Muscle of back (tissue), 11 donors: ENCODE measurements around the gene TSSK6. TPM values are rescaled to one million over a fixed set of nuclear protein-coding genes. Genes with fewer than 3 reads are reported as not detected.
A peak's percentile ranks its signal among the peaks of the same experiment; 100 is the strongest.
"Not testable (repeated sequence)": the region's sequence is repeated elsewhere in the genome, so short reads cannot be mapped to it uniquely, and the experiment has no call there.

Source experiments
- DNase-seq, 3 donors: peaks; one replicate each; pipeline versions ENCODE4 v3.0.0 to v3.0.0-alpha.2; 2013
- polyA plus RNA-seq, 10 donors: library from polyadenylated mRNA; unstranded; fragments of 120-200 nt; gene quantifications; one replicate each; pipeline ENCODE4 v1.2.1, GENCODE V29; 2013; ENCODE audit not compliant: insufficient read length in 10 of 10

The TSSK6 gene
- polyA plus RNA-seq, 10 donors: 0.29 to 0.75 (median 0.42) TPM

DNA sequence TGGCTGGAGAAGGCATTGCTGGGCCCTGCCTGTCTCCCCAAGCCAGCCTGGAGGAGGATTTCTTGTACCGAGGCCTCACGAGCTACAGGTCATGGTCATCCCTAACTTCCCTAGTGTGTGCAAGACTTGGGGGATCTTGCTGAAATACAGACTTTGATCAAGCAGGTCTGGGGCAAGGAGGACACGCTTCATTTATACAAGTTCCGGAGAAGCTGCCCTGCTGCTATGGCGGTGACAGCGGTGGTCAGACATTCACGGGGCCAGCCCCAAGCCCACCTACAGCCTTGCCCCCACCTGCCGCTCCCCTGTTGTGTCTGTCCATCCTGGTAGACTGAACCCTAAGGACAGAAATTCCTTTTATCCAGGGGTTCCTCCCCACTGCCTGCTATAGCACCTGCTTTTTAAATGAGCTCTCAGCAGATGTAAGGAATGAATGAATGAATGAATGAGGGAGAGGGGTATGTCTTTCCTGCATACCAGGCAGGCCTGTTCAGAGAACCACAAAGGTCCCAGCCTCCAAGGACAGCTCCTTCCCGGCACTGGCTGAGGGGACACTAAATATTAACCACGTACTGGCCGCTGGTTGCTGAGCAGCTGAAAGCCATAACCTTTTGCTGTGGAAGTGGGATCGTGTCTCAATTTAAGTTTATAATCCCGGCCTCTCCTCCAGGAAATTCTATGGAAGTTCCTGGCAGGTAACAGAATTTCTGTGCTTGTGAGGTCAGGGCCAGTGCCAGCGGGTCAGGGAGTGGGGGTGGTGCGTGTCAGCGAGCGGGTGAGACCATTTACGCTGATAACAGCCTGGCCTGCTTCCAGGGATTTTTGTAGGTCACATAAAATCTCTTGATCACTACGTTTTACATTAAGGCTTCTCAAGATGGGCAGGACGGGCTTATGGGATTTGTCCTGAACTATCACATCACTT lies 27.1 kb downstream of the TSSK6 start:
- no peak for DNase-seq

DNA sequence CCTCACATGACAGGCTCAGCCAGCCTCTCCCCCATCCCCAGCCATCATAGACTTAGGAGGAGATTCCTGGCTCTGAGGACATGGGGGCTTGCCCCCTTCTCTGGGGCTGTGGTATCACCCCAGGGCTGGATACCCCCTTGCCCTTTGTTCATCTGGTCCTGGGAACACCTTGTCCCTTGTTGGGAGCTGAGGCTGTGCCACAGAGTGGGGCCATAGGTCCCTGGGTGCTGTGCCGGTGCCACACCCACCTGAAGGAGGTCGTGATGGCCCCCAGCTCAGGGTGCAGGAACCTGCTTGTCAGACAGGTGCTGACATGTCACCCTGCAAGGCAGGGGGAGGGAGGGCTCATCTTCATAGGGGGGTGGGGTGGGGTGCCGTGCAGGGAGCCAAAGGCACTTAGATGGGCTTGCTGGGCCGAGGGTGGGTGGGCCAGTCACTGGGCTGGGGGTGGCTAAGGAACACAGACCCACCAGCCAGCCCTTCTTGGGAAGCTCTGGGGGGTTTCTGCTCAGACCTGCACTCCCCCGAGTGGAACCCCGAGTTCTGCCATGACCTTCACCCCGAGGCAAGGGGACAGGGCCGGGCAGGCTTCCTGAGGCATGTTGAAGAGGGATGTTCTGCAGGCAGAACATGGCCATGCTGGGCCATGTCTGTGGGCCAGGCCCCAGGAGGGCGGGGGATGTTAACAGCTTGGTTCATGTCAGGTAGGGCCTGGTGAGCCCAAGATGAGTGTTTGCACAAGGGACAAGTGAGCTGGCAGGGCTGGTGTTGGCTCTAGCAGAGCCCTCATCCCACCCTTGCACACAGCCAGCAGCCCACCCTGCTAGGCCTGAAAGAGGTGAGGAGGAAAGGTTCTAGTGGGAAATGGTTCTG lies 28.0 kb downstream of the TSSK6 start:
- no peak for DNase-seq

DNA sequence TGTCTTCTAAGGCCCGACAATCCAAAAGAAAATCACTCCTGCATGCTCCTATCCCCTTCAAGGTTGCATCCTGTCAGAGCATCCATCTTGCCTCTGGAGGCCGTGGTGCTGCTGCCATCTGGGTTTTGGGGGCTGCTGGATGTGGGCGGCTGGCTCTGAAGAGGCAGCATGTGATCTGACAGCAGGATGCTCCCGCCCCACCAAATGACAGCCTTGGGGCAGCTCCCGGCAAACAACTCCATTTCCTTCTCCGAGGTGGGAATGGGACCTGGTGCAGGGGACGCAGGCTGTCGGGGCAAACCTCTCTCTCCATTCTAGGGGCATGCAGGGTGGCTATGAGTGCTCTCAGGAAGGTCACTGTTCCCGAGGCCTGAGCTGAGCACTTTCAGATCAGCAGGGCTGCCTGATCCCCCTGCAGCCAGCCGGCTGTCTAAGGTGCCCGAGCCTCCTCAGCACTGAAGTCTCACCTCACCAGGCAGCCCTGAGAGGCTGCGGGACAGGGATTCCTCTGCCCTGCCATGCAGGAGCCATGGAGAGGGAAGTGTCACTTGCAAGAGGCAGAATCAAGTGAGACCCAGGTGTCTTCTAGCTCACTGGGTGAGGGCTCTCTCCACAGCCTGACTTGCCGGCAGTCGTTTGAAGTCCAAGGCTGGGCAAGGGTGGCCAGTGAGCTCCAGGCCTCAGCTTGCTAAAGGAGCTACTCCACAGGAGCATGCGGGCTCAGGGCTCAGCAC lies 28.8 kb downstream of the TSSK6 start:
- no peak for DNase-seq

DNA sequence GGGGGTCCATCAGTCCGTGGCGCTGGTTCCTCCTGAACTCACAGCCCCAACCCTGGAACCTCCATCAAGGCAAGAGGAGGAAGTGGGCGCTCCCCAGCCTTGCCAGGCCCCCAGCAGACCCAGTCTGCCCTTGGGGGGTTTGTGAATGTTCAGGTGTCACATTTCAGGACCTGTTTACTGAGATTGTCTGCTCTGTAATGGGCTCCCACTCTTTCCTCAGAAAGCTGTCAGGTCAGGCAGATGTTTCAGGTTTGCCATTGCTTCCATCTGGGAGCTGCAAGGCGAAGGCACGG lies 29.4 kb downstream of the TSSK6 start:
- no peak for DNase-seq

DNA sequence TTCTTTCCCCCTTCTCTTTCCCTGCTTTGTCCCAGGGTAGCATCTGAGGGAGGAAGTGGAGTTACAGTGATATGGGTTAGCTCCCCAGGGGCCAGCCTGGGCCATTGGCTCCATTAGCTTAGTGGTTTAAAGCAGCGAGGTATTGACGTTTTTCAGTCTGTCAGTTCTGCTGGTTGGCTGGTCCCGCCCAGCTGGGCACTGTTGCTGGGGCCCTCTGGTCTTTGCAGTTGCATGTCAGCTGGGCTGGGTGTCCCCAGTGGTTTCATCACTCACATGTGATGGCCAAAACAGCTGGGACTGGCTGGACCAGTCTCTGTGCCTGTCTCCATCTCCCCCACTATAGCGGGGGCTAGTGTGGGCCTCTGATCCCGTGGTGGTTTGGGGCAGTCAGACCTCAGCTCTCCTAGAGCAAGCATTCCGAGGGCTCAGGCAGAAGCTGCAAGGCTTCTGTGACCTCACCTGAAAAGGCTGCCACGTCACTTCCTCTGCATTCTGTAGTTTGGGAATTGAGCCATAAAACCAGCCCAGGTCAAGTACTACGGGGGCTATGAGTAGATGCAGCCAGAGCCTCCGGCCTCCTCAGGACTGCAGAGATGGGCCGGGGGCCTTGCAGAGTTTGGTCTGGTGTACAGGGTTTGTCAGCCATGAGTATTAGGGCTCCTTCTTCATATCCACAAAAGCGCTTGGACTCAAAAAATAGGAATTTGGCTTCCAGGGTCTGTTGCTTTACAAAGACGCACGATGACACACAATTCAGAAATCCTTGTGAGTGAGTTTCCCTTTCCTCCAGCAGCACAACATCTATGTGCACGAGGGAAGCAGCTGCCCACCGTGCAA lies 30.0 kb downstream of the TSSK6 start:
- peak in 1 of 3 donors; percentile 52 for DNase-seq

DNA sequence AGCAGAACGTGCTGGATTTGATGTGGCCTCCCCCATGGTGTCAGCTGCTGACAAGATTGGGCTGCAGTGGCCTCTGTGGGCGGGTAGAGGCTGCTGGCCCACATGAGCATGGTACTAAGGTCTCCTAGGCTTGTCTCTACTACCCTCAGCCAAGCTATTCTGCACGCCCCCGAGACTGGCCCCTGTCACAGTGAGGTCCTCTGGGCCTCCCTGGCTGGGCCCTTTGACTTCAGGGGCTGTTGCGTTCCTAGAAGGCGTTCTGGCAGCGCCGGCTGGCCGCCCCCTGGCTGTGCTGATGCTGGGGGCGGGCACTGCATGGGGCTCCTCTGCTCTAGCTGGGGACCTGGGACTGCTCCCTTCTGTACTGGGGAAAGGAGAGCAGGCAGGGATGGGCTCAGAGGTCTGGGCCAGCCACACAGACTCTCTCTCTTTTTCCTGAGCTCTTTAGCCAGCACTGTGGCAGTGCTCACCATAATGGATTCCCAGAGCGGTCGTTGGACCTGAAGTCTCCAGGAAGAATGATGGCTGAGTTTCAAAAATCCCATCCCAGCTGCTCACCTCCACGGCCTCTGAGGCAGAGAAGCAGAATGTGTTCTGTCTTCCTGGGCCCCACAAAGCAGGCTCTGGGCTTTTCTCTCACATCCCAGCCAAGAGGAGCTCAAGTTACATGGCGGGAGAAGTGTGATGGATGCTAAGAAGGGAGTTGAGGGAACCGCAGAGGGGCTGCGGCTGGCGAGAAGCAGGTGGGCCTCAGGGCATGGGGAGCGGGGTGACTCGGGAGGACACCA lies 32.3 kb downstream of the TSSK6 start:
- peak; percentile 69 to 88 (median 79) for DNase-seq

DNA sequence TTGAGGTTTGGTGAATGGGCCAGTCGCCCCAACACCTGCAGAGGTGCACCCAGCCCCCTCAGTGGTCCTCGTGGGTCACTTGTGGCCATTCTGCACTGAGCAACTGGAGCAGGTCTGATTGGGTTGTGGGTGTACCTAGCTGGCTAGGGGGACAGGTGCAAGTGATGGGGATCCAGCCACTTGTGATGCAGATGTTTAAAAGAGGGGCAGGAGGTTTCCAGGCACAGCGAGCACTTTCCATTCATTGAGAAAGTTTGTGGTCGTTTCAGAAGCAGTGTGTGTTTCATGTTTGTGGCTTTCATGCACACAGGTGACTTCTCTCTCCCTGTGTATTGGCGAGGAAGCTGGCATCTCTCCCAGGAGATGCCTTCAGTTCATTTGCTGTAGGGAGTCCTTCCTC lies 34.7 kb downstream of the TSSK6 start:
- DNase-seq: no peak

DNA sequence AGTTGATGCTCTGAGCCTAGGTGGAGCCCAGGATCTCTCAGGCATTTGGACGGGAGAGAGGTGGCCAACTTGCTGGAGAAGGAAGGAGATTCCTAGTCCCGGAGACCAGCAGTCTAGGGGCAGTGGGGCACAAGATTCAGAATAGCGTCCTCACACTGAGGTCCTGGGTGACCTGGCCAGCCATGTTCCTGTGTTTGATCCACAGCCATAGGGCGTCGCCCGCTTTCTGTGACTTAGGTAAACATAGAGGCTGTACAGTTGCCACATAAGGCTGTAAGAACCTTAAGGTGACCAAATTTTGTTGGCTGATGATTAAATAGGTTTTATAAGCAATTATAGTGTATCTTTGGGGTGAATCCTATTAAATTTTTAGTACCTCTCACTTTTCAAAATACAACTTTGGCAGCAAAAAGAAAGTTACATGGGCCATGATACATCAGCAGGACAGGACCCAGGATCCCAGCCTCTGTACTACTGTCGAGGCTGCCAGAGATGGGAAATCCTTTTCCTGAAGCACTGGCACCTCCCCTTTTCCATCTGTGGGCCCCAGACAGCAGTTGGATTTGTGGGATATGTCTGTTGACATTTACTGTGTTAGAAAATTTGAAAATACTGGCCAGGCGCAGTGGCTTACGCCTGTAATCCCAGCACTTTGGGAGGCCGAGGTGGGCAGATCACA lies 37.5 kb downstream of the TSSK6 start:
- DNase-seq: no peak

DNA sequence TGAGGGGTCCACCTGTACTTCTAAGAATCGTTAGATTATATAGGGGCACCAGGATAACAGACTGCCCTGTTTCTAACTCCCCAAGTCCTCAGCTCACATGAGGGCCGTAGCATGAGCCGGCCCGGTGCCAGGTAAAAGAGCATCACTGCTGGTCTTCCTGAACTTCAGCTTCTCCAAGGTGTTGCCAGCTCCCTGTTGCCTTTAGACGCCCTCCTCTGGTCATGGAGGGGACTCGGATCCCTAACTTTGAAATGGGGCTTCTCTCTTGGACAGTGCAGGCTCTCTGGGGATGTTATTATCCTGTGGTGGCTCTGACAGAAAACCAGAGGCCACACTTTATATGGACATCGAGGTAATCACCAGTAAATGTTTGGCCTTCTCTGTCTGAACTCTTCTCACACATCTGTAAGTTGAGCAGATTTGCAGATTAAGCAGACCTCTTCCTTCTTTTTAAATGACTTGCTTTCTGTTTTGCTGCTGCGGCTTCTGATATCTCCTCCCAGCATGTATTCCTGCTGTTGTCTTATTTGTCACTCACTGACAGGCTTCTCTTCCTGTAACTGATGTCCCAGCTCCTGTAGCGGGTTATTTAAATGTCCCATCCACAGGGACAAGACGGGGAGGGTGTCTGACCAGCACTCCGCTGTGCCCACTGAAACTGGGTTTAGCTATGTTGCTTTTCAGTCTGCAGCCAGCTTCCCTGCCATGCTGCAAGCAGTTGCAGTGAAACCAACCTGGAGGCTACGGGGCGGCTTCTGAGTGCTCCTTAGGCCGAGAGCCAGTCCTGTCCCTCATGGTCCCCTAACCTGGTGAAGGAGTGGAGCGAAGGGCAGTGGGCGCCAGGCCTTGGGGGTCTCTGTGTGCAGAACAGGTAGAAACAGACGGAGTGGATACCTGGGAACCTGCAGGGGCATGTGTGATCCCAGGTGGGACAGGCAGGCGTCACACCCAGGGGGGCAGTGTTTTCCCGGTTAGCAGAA lies 39.2 kb downstream of the TSSK6 start:
- no peak for DNase-seq

DNA sequence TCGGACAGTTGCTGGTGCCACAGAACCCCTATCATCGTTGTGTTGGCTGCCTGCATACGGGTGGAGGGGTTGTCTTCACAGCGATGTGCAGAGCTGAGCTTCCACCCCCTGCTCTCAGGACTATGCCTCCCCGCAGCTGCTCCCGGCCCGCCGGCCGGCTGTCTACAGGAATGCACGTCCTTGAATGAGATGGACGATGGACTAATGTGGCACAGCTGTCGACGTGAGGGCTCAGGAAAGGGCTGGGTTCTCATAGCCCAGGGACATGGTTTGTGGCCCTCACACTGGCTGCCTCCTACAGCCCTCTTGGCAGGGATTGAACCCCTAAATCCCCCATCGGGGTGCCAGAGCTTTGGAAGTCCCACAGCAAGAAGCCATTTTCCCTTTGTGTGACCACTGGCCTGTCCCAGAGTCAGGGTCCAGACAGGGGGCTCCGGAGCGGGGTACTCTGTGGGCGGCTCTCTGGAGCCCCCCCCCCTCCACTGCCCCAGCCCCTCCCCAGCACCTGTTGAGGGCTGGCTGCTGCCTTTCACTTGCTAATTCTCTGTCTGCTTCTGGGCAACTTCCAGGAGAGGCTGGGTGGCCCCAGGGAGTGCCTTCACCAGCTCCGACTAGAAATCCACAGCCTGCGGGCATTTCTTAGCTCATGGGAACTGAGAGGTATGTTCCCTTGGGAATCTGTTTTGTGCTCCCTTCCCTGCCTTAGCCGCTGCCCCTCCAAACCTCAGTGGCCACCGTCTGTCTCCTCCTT lies 40.2 kb downstream of the TSSK6 start:
- peak; percentile 74 to 84 (median 75) for DNase-seq

DNA sequence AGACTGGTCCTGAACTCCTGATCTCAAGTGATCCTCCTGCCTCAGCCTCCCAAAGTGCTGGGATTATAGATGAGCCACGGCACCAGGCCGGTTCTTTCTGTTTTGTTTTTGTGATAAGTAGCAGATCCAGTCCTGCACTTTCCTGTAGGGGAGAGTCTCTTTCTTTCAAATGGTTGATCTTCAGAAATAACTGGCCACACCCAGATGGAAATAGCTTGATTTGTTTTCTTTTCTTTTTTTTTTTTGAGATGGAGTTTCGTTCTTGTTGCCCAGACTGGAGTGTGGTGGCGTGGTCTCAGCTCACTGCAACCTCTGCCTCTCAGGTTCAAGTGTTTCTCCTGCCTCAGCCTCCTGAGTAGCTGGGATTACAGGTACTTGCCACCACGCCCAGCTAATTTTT lies 43.2 kb downstream of the TSSK6 start:
- DNase-seq: not testable (repeated sequence)

DNA sequence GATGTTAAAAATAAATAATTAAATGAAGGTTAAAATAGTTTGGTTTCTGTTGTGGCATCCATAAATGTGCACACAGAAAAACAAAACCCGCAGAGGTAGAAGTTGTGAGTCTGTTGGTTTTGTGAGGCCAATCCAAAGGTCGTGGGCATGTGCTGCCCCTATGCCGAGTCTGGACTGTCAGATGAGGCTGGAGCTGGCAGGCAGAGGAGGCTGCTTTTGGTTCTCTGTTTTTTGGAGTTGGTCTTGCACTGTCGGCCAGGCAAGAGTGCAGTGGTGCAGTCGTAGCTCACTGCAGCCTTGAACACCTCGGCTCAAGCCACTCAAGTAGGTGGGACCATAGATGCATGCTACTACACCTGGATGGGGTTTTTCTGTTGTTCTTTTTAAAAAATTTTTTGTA lies 43.7 kb downstream of the TSSK6 start:
- DNase-seq: no peak

DNA sequence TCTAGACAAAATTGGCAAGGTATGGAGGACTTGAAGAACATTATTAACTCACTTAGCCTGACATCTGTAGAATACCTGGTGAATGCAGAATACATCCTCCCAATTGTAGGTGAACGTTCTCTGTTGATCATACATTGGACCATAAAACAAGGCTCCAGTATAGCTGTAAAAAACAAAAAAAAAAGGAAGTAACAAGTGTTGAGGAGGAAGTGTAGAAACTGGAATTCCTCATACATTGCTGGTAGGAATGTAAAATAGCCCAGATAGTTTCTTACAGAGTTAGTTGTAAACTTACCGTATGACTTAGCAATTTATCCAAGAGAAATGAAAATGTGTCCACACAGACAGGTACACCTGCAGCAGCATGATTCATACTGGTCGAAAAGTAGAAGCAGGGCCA lies 44.8 kb downstream of the TSSK6 start:
- DNase-seq: no peak

DNA sequence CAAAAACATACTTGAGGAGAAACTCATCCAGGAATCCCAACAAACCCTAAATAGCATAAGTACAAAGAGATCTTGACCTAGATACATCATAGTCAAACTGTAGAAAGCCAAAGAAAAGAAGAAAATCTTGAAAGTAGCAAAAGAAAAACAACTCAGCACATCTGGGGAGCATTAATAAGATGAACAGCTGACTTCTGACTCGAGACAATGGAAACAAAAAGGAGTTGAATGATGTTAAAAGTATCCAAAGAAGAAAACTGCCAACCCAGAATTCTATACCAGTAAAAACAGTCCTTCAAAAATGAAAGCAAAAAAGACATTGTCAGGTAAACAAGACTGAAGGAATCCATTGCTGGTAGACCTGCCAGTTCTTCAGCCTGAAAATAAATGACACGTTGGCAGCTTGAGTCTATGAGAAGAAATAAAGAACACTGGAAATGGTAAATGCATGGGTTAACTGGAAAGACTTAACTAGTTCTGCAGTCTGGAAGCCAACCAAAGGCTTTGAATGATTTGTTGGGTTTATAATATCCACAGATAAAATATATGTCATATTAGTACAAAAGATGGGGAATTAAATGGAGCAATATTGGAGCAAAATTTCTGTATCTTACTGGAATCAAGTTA lies 46.8 kb downstream of the TSSK6 start:
- no peak for DNase-seq

DNA sequence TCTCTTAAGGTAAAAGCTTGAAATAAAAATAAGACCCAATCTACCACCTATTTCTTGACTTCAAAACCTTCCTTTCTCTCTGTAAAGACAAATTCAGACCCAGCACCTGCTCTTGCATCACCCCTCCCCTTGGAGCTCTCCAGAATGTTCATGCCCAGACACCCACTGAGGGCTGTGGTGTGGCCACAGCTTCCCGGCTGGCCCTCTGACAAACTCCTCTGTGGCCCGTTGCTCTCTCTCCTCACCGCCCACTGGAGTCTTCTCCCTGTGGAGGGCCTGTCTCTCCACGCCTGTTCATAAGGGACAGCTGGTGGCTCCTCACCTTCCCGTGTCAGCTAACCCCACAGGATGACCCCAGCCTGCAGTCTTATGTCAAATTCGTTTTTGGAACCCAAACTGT lies 49.1 kb downstream of the TSSK6 start:
- DNase-seq: no peak

DNA sequence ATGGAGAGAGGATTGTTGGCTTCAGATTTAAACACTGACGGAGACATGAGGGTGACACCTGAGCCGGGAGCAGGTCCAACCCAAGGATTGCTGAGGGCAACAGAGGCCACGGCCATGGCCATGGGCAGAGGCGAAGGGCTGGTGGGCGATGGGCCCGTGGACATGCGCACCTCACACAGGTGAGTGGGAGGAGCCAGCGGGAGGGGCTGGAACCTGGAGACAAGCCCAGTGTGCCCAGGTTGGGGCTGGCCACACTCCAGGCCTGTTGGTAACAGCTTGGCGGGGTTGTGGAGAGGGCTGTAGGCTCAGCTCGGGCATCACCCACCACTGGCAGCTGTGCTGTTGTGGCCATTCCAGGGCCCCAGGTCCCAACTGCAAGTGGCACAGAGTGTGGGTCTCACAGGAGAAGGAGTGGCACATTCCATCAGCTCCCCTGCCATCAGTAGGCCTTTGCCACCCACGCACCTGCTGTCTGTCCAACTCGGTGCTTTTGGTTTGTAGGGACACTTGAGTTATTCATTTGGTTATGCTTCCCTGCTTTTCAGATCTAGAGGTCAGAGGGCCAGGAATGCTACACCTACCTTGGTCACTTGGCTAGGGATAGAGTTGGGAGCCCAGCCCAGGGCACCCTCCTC lies 49.8 kb downstream of the TSSK6 start:
- DNase-seq: no peak
